Mesendoderm (in vitro differentiated cells): ENCODE measurements around the gene COMMD2. TPM values are rescaled to one million over a fixed set of nuclear protein-coding genes. Genes with fewer than 3 reads are reported as not detected.

Experiments
- DNase-seq: peaks from one replicate; pipeline ENCODE4 v3.0.0; 2013
- H2AK5ac ChIP-seq: 2 replicates; pipeline ENCODE4 v1.6.1; 2013; ENCODE audit warnings: low read length, inconsistent platforms
- H2BK120ac ChIP-seq: 2 replicates; pipeline ENCODE4 v1.6.1; 2013; ENCODE audit warnings: low read depth, mild to moderate bottlenecking, low read length, moderate library complexity, mixed read lengths
- H2BK15ac ChIP-seq: replicated peaks from 2 replicates; pipeline ENCODE4 v1.6.1; 2013; ENCODE audit warnings: low read depth, mild to moderate bottlenecking, moderate library complexity
- H2BK5ac ChIP-seq: 2 replicates; pipeline ENCODE4 v1.6.1; 2013; ENCODE audit warnings: low read length, inconsistent platforms
- H3K18ac ChIP-seq: 2 replicates; pipeline ENCODE4 v1.6.1; 2013; ENCODE audit warnings: mild to moderate bottlenecking, low read length, mixed read lengths
- H3K23ac ChIP-seq: one replicate; pipeline ENCODE4 v1.6.1; 2013; ENCODE audit warnings: low read length
- H3K27ac ChIP-seq: 2 replicates; pipeline ENCODE4 v1.5.1; 2013; ENCODE audit warnings: low read depth, mild to moderate bottlenecking, inconsistent platforms, low read length, moderate library complexity
- H3K27me3 ChIP-seq: 2 replicates; pipeline ENCODE4 v1.6.1; 2013; ENCODE audit warnings: low read length, control low read depth, mild to moderate bottlenecking, inconsistent platforms; ENCODE audit not compliant: insufficient read depth, poor library complexity
- H3K36me3 ChIP-seq: 2 replicates; pipeline ENCODE4 v1.6.1; 2013; ENCODE audit warnings: low read length, inconsistent platforms; ENCODE audit not compliant: control insufficient read depth, insufficient read depth
- H3K4ac ChIP-seq: one replicate; pipeline ENCODE4 v1.6.1; 2013; ENCODE audit warnings: low read depth, mild to moderate bottlenecking, low read length, moderate library complexity
- H3K4me1 ChIP-seq: 2 replicates; pipeline ENCODE4 v1.6.1; 2013; ENCODE audit warnings: low read depth, low read length, inconsistent platforms; ENCODE audit not compliant: control insufficient read depth
- H3K4me2 ChIP-seq: 2 replicates; pipeline ENCODE4 v1.6.1; 2013; ENCODE audit warnings: low read length
- H3K4me3 ChIP-seq: 2 replicates; pipeline ENCODE4 v1.5.1; 2013; ENCODE audit warnings: mild to moderate bottlenecking, low read length
- H3K56ac ChIP-seq: one replicate; pipeline ENCODE4 v1.6.1; 2013; ENCODE audit warnings: low read length
- H3K79me1 ChIP-seq: 2 replicates; pipeline ENCODE4 v1.6.1; 2013; ENCODE audit warnings: low read length, inconsistent platforms
- H3K79me2 ChIP-seq: 2 replicates; pipeline ENCODE4 v1.6.1; 2013; ENCODE audit warnings: mild to moderate bottlenecking, low read length; ENCODE audit not compliant: control insufficient read depth, insufficient read depth
- H3K9ac ChIP-seq: 2 replicates; pipeline ENCODE4 v1.6.1; 2013; ENCODE audit warnings: low read length, inconsistent platforms
- H4K5ac ChIP-seq: one replicate; pipeline ENCODE4 v1.6.1; 2013; ENCODE audit warnings: low read length
- H4K8ac ChIP-seq: one replicate; pipeline ENCODE4 v1.6.1; 2013; ENCODE audit warnings: low read depth, mild to moderate bottlenecking, control low read depth, low read length, moderate library complexity
- WGBS: extraction: QIAGEN DNeasy Blood & Tissue Kit; methylation state at CpG from one replicate; pipeline ENCODE4 v1.1.7; 2013; ENCODE audit warnings: low lambda C conversion rate, missing lambda C conversion rate; ENCODE audit not compliant: insufficient coverage; ENCODE audit errors: extremely low coverage; 5-methylcytosine and 5-hydroxymethylcytosine counted together
- small RNA-seq: library from polyadenylated mRNA; stranded (forward); fragments of <200 nt; extraction: miRNeasy Mini kit (QIAGEN cat#:217004); gene quantifications from one replicate; pipeline ENCODE3, GENCODE V24; 2013; ENCODE audit not compliant: insufficient read depth

COMMD2 gene

DNA sequence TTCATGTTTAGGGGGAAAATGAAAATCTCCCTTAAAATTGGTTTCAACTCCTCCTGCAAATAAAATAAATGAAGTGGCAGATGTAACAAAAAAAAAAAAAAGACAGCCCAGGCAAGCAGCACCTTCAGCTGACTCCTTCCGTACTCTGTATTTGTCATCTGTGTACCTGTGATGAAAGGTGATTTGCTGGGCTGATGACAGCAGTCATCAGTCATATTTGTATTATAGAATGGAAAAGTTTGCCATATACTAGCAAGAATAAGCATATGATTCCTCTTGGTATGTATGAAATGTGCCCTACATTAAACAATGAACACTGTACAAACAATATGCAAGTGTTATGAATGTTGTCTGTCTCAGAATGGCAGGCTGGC is 50.3 kb downstream of the COMMD2 start:
- Histone ChIP-seq H3K79me2 (no peaks in the 10 kb centered on the region), H3K18ac (no peak overlapping the region), H3K56ac (no peak overlapping the region), H3K4me2 (no peak overlapping the region), H3K4ac (no peak overlapping the region), H3K9ac (no peak overlapping the region), H2BK15ac (no peak overlapping the region), H4K8ac (no peak overlapping the region), H3K4me1 (no peaks in the 10 kb centered on the region), H2BK120ac (no peak overlapping the region), H2AK5ac (no peak overlapping the region), H3K27me3 (no peaks in the 10 kb centered on the region), H2BK5ac (no peak overlapping the region), H3K23ac (no peak overlapping the region), H3K79me1 (no peaks in the 10 kb centered on the region), H3K4me3 (no peak overlapping the region), H4K5ac (no peak overlapping the region), H3K27ac (no peak overlapping the region), H3K36me3 (no peaks in the 10 kb centered on the region)
- DNase-seq, result no peak
- no CpG with 5 or more reads among the region's 1 CpG for WGBS

DNA sequence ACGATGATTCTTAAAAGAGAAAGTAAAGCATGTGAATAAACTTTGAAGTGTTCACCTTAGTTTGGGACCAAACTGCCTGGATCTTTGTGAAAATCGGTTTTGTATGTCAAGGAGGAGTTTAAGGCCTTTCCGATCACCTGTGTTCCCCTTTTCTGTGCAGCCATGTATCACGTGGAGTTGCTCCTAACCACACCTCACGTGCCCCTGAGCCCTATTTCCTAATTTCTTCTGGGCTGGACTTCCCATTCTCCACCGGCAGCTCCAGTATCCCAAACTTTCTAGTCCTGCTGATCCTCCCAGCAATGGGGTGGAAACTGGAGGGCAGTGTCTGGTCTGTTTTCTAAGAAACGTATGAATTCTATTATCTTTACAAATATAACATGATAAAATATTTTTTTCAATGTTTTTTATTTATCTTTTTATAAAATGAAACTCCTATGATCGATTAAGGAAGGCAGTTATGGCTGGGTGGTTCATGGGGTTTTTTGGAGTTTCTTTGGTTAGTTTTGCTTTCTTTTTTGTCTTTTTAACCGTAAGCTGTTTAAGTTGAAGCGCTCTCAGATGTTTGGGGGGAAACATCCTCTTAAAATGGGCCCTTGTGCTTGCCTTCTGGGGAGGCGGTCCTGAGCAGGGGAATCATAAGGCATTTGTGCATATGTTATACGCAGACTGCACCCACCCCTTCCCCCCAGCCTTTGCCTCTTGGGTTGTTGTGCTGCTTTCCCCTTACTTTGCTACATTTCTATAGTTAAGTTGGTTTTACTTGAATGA is 50.9 kb downstream of the COMMD2 start:
- Histone ChIP-seq H3K27ac (no peak overlapping the region), H2BK15ac (no peak overlapping the region), H3K79me2 (no peaks in the 10 kb centered on the region), H3K9ac (no peak overlapping the region), H2BK120ac (no peak overlapping the region), H4K8ac (no peak overlapping the region), H3K18ac (no peak overlapping the region), H3K4ac (no peak overlapping the region), H3K4me2 (no peak overlapping the region), H4K5ac (no peak overlapping the region), H3K27me3 (no peaks in the 10 kb centered on the region), H3K23ac (no peak overlapping the region), H2AK5ac (no peak overlapping the region), H2BK5ac (no peak overlapping the region), H3K79me1 (no peaks in the 10 kb centered on the region), H3K36me3 (no peaks in the 10 kb centered on the region), H3K4me3 (no peak overlapping the region), H3K4me1 (no peaks in the 10 kb centered on the region), H3K56ac (no peak overlapping the region)
- no peak for DNase-seq
- WGBS, result no CpG with 5 or more reads among the region's 12 CpGs

Small RNAs within 50 kb of the gene (small RNA-seq; reads per million reads assigned to genes)
- gene RNU6-507P, result not detected
